ENCODE results near the gene PHACTR1.

PHACTR1 gene

GRCh38 chr6:13332349-13332706, 615.8 kb downstream of the PHACTR1 start:
- no peak for DNase-seq

- DNase-seq: no peak
Measured at GRCh38 chr6:13334953-13335352, 618.4 kb downstream of the PHACTR1 start.

GRCh38 chr6:13336553-13336952, 620.0 kb downstream of the PHACTR1 start:
- peak; percentile 55 for DNase-seq

GRCh38 chr6:13338038-13338437, 621.5 kb downstream of the PHACTR1 start:
- no peak for DNase-seq
